Germinal center (tissue), 1 donor: ENCODE results near the gene HMX3.
"Not testable (repeated sequence)": the region's sequence is repeated elsewhere in the genome, so short reads cannot be mapped to it uniquely, and the experiment has no call there.

ENCODE experiments used
- DNase-seq: peaks from one replicate; pipeline ENCODE4 v3.0.0; 2012; ENCODE audit warnings: mixed read lengths, low spot score

Gene HMX3

DNA sequence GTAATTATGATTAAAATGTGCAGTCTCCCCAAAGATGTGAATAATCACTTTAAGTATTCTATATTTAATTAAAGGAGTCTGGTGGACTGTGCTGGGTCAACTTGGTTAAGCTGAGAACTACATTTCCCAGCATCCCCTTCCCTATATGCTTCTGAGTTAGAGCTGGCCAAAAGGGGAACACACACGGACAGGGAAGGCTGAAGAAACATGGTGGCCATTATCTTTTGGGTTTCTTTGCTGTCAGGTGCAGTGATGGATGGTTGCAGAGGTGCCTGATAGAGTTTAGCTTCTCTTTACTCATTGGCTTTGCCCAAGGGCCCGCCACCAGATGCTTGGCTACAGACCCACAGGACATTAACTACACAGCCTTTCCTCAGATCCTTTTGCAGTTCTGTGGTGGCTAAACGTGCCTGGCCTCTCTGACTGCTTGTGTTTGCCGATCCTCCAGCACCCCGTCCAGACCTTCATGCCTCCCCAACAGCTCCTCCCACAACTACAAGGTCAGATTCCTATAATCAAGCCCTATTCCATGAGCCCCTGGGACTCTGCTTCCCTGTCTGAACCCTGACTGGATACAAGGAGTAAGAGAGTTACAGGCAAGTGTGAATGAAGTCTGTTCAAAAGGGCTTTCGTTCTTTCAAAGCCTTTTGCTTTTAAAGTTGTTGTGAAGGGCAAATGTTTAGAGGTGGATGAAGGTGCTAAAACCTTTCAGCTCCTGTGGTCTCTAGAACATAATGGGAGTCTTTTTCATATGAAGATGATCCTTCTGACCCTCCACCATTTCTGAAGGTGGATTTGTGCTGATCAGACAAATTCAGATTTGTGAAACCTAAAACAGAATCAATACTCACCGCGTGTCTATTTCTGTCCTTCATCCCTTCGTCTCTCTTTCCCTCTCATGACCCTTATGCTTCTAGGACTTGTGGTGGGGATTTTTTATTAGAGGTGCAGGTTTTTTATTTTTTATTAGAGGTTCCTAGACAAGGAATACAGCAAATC is 39.9 kb downstream of the HMX3 start:
- no peak for DNase-seq

DNA sequence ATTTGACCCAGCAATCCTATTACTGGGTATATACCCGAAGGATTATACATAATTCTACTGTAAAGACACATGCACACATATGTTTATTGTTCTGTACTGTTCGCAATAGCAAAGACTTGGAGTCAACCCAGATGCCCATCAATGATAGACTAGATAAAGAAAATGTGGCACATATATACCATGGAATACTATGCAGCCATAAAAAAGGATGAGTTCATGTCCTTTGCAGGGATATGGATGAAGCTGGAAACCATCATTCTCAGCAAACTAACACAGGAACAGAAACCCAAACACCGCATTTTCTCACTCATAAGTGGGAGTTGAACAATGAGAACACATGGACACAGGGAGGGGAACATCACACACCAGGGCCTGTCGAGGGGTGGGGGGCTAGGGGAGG is 42.6 kb downstream of the HMX3 start:
- not testable (repeated sequence) for DNase-seq

DNA sequence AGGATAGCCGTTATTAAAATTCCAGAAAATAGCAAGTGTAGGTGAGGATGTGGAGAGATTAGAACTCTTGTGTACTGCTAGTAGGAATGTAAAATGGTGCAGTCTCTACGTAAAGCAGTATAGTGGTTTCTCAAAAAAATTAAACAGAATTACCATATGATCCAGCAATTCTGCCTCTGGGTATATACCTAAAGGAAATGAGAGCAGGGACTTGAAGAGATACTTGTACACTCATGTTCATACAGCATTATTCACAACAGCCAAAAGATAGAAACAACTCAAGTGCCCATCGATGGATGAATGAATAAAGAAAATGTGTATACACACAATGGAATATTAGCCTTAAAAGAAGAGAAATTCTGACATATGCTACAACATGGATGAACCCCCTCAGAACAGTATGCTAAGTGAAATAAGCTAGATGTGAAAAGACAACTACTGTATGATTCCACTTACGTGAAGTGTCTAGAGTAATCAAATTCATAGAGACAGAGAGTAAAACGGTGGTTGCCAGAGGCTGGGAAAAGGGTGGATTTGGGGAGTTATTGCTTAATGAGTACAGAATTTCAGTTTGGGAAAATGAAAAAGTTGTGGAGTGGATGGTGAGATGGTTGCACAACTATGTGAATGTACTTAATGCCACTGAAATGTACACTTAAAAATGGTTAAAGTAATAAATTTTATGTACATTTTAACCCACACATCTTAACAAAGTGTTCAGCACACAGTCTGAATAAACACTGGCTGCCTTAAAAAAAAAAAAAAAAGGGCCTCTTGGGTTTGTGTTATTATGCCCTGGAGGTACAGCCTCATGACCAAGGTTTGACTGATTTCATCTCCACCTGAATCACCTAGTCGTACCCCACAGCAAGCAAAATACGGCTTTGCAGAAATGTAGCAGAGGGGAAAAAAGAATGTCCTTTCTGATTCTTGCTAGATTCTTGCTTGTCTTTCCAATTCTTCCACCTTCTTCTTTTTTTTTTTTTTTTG is 44.6 kb downstream of the HMX3 start:
- DNase-seq, result no peak

DNA sequence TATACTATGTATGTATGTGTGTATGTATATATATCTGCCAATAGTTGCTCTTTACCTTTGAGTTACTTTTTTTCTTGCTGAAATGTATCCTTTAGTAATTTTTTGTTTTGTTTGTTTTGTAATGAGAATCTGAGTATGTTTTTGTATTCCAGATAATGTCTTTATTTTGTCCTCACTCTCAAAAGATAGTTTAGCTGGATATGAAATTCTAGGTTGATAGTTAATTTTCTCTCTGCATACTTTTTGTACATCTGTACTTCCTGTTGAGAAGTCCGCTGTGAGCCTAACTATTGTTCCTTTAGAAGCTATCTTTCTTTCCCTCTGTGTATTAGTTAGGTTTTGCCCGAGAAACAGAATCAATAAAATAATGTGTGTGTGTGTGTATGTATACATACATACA is 48.0 kb downstream of the HMX3 start:
- no peak for DNase-seq

DNA sequence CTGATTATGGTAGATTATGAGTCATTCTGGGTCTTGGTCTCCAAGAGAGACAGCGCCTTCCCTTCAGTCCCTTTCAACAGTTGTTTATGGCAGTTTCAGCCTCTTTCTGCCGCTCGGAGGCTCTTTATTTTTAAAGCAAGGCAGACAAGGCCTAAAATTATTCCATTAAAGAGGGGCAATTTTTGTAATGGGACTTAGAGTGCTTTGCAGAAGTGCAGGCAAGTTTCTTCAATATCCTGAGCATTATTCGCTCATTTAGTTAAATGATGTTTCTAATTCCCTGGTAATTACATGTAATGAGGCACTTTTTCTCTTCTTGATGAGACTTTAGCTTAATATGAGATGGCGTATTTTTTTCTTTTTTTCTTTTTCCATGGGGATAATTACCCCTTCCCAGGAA is 52.0 kb downstream of the HMX3 start:
- no peak for DNase-seq
